ENCODE measurements around the gene C1orf210. TPM values are rescaled to one million over a fixed set of nuclear protein-coding genes. Genes with fewer than 3 reads are reported as not detected.

Gene C1orf210
- total and polyA plus RNA-seq, 9 of the 15 experiments (the other 6 are each of a cell fraction or from before 2014, with no cell fraction given) = 0.21 TPM; not detected in 8

DNA sequence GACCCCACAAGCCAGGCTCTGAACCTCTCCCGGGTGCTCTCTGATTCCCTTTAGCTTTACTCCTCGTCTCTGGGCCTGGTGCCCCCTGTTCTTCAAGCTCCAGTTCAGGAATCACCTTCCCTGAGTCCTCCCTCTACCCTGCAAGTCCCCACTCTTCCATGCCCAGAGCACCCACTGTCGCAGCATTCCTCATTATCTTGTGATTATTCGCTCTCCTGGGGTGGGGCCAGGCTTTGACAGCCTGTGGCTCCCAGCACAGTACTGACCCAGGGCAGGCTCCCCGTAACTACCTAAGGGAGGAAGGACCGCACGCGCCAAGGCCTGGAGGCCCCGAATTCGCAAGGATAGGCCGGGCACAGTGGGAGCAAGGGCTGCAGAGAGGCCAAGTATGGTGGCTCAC is 734 bp upstream of the C1orf210 start (continued):
- TF ChIP-seq ATF4 (CRISPR knock-in tag; IDR thresholded peaks at IDR 0.05) = no peak
- TF ChIP-seq SRSF3 (IDR thresholded peaks at IDR 0.05; ENCODE audit: insufficient read depth, low read length) = no peak
- TF ChIP-seq TRIM28 (IDR thresholded peaks at IDR 0.05) = no peak
- TF ChIP-seq TCF7 (IDR thresholded peaks at IDR 0.05; ENCODE audit: borderline replicate concordance) = no peak

DNA sequence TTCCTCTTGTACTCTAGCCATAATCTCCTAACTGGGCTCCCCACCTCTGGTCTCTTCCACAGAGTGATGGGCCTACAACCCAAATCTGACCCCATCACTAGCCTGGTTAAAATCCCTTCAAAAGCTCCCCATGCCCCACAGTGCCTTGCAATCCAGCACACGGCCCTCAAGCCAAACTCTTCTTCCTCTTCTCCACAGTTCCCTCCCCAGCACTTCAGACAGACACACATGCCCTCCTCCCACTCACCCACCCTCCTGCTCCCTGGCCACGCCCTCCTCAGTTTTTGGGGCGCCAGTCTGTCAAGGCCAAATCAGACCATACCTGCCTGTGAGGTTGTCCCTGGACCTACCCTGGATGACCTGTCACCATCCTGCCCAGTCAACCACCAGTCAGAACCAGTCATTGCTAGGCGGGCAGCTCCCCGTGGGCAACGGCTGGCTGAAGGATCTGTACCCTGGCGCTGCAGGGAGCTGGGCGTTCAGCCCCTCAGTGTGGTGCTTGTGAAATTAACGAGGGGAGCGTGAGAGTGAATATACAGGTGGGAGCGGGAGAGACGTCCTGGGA is 753 bp downstream of the C1orf210 start:
- Histone ChIP-seq H3K4me2 (ENCODE audit: insufficient read depth, low read length) (no peak overlapping the region), H4K20me1 (replicated peaks; ENCODE audit: control insufficient read depth, insufficient read depth, low read length) (peaks cover 8% of the 10 kb centered on the region; the same call in 1 of the 2 replicates), H3K9me1 (ENCODE audit: control insufficient read depth, insufficient read depth, low read length) (peaks cover 3% of the 10 kb centered on the region), H3K79me2 (ENCODE audit: control insufficient read depth, insufficient read depth, low read length) (no peaks in the 10 kb centered on the region), H3K9ac (ENCODE audit: insufficient read depth in 1 of 2, low read depth in 2 of 2, low read length in 2 of 2) (no peak overlapping the region; a peak in 1 of 4 replicates), H3K9me3 (replicated peaks; ENCODE audit: control insufficient read depth, insufficient read depth, low read depth, low read length) (no peaks in the 10 kb centered on the region), H3K4me1 (replicated peaks in 1 of 2; ENCODE audit: control insufficient read depth in 2 of 2, insufficient read depth in 2 of 2, low read length in 2 of 2) (peaks cover 0 to 16% of the 10 kb centered on the region in 2 experiments; a peak in 3 of 5 replicates), H3K36me3 (ENCODE audit: control insufficient read depth, insufficient read depth, low read length) (no peaks in the 10 kb centered on the region), H3K27me3 (ENCODE audit: control insufficient read depth in 2 of 2, insufficient read depth in 2 of 2, low read length in 2 of 2) (peaks cover 42 to 80% of the 10 kb centered on the region in 2 experiments), H2AFZ (ENCODE audit: low read depth, low read length) (no peak overlapping the region), H3K27ac (ENCODE audit: extremely low read depth, low read depth, low read length) (no peak overlapping the region), H3K4me3 (no peak overlapping the region)
- in situ Hi-C loops (cut with MboI) (no loop called here), intact Hi-C loops (cut with micrococcal nuclease) (no loop called here)
- ATAC-seq (no peak), FAIRE-seq (no peak), DNase-seq (ENCODE audit: extremely low read depth in 1 of 4, low spot score in 3 of 4) (no peak)
- CTCF ChIA-PET (ENCODE audit: low intra/inter-chr PET ratio) = no interaction called here
- POLR2A ChIA-PET = interaction anchor here (0.5 to 1.6 kb wide), 4 partner anchors 9 to 129 kb away, joined by 3 to 4 read pairs (median 3); partner anchors contain the start of gene CDC20
- BruUV-seq (replicated peaks) = no TSS peak
- 17% methylated on average over 11 of the region's 12 CpGs for WGBS (ENCODE audit: insufficient coverage, low coverage, missing lambda C conversion rate)
- TF ChIP-seq ARID3B (CRISPR knock-in tag; IDR thresholded peaks at IDR 0.05; ENCODE audit: borderline replicate concordance) (no peak), NFIX (CRISPR knock-in tag; IDR thresholded peaks at IDR 0.05; ENCODE audit: low read depth) (no peak), ESRRB (CRISPR knock-in tag; IDR thresholded peaks at IDR 0.05; ENCODE audit: borderline replicate concordance) (no peak), ZNF668 (CRISPR knock-in tag; IDR thresholded peaks at IDR 0.05) (no peak), COPS2 (conservative IDR thresholded peaks at IDR 0.05) (no peak), SP1 (CRISPR knock-in tag; IDR thresholded peaks at IDR 0.05) (no peak), NR2C1 (IDR thresholded peaks at IDR 0.05) (no peak), NR2C1 (tag; IDR thresholded peaks at IDR 0.05) (no peak), TEAD4 (IDR thresholded peaks at IDR 0.05; ENCODE audit: low read length) (no peak), TEAD4 (CRISPR knock-in tag; IDR thresholded peaks at IDR 0.05; ENCODE audit: borderline replicate concordance) (no peak), SRSF7 (optimal IDR thresholded peaks at IDR 0.05; ENCODE audit: low read depth, low read length) (no peak)
- TF ChIP-seq, protein P1, sequence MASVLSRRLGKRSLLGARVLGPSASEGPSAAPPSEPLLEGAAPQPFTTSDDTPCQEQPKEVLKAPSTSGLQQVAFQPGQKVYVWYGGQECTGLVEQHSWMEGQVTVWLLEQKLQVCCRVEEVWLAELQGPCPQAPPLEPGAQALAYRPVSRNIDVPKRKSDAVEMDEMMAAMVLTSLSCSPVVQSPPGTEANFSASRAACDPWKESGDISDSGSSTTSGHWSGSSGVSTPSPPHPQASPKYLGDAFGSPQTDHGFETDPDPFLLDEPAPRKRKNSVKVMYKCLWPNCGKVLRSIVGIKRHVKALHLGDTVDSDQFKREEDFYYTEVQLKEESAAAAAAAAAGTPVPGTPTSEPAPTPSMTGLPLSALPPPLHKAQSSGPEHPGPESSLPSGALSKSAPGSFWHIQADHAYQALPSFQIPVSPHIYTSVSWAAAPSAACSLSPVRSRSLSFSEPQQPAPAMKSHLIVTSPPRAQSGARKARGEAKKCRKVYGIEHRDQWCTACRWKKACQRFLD (CRISPR knock-in tag; IDR thresholded peaks at IDR 0.05) = no peak
- TF ChIP-seq, protein P2, sequence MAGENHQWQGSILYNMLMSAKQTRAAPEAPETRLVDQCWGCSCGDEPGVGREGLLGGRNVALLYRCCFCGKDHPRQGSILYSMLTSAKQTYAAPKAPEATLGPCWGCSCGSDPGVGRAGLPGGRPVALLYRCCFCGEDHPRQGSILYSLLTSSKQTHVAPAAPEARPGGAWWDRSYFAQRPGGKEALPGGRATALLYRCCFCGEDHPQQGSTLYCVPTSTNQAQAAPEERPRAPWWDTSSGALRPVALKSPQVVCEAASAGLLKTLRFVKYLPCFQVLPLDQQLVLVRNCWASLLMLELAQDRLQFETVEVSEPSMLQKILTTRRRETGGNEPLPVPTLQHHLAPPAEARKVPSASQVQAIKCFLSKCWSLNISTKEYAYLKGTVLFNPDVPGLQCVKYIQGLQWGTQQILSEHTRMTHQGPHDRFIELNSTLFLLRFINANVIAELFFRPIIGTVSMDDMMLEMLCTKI (IDR thresholded peaks at IDR 0.05; ENCODE audit: partially characterized antibody) = no peak
